Caco-2 (cell line): ENCODE measurements around the gene SOD3. TPM values are rescaled to one million over a fixed set of nuclear protein-coding genes. Genes with fewer than 3 reads are reported as not detected.

ENCODE experiments used
- BruUV-seq: library from RNA; stranded (reverse); fragments of 400-500 nt; replicated peaks from 2 replicates; lab custom pipeline; 2021; lab: Mats Ljungman, UMichigan
- CTCF ChIA-PET: fragments of 300-600 bp; sonication (Branson Sonifier 250); formaldehyde crosslinking; loops from one replicate; lab custom pipeline; 2022; ENCODE audit warnings: antibody characterized with exemption; lab: Charles Lee
- POLR2A ChIA-PET: fragments of 300-600 bp; sonication (Branson Sonifier 250); formaldehyde crosslinking; loops from one replicate; lab custom pipeline; 2022; ENCODE audit warnings: antibody characterized with exemption; lab: Charles Lee
- DNase-seq, 2 experiments: peaks; one replicate each; pipeline versions ENCODE4 v3.0.0 to v3.0.0-alpha.2; 2020 to 2022
- H3K27me3 ChIP-seq: replicated peaks from 2 replicates; pipeline ENCODE4 v1.6.0; 2011; ENCODE audit warnings: low read length; ENCODE audit not compliant: control insufficient read depth, insufficient read depth
- H3K36me3 ChIP-seq: 2 replicates; pipeline ENCODE4 v1.5.1; 2011; ENCODE audit warnings: low read length; ENCODE audit not compliant: control insufficient read depth, insufficient read depth
- H3K4me1 ChIP-seq: fragments of 250-450 bp; sonication (Bioruptor Pico); 2 replicates; pipeline ENCODE4 v1.5.1; 2020; ENCODE audit warnings: mild to moderate bottlenecking
- H3K4me3 ChIP-seq: 2 replicates; pipeline ENCODE4 v1.5.1; 2011; ENCODE audit warnings: low read depth, mild to moderate bottlenecking, control low read depth, low read length
- H3K9me3 ChIP-seq: fragments of 250-450 bp; sonication (Bioruptor Pico); 2 replicates; pipeline ENCODE4 v1.5.1; 2020; ENCODE audit warnings: mild to moderate bottlenecking, moderate library complexity
- H3K27ac Mint-ChIP-seq: one replicate; pipeline ENCODE4 v1.8.0; 2022; ENCODE audit warnings: mixed read lengths; ENCODE audit not compliant: unreplicated experiment
- H3K27me3 Mint-ChIP-seq: one replicate; pipeline ENCODE4 v1.8.0; 2022; ENCODE audit warnings: mixed read lengths; ENCODE audit not compliant: insufficient read depth, unreplicated experiment
- H3K36me3 Mint-ChIP-seq: one replicate; pipeline ENCODE4 v1.8.0; 2022; ENCODE audit warnings: mild to moderate bottlenecking, mixed read lengths; ENCODE audit not compliant: insufficient read depth, unreplicated experiment
- H3K4me1 Mint-ChIP-seq: one replicate; pipeline ENCODE4 v1.8.0; 2022; ENCODE audit warnings: low read depth, mixed read lengths; ENCODE audit not compliant: unreplicated experiment
- H3K4me3 Mint-ChIP-seq: one replicate; pipeline ENCODE4 v1.8.0; 2022; ENCODE audit warnings: mild to moderate bottlenecking, moderate library complexity, mixed read lengths; ENCODE audit not compliant: unreplicated experiment
- H3K9me3 Mint-ChIP-seq: one replicate; pipeline ENCODE4 v1.8.0; 2022; ENCODE audit warnings: mixed read lengths; ENCODE audit not compliant: unreplicated experiment
- CTCF ChIP-seq, 2 experiments: fragments of 200-600 bp in 1 of 2; IDR thresholded peaks; 1 replicate in 1 of 2; 2 replicates in 1 of 2; pipeline versions ENCODE4 v1.5.1 to v1.8.0; 2011 to 2022; ENCODE audit warnings: antibody characterized with exemption in 1 of 2, control low read depth in 1 of 2, inconsistent platforms in 1 of 2, low read depth in 1 of 2, low read length in 1 of 2, mild to moderate bottlenecking in 1 of 2, moderate library complexity in 1 of 2; ENCODE audit not compliant: insufficient read depth in 1 of 2, severe bottlenecking in 1 of 2, unreplicated experiment in 1 of 2
- intact Hi-C: fragments of 100-400 bp; cut with micrococcal nuclease; formaldehyde crosslinking; loops from one replicate; pipeline ENCODE4 v1.10.0; 2022; ENCODE audit not compliant: unreplicated experiment
- total RNA-seq: library from RNA; stranded (reverse); gene quantifications from 2 replicates; pipeline ENCODE4 v1.2.3, GENCODE V29; 2022

Gene SOD3
- total RNA-seq, 1 experiment from 2014 or later: 6.6 TPM

GRCh38 chr4:24796620-24797019 lies 1.2 kb downstream of the SOD3 start:
- Mint-ChIP-seq H3K9me3 (no peaks in the 10 kb centered on the region), H3K4me1 (peaks cover 14% of the 10 kb centered on the region), H3K27ac (no peak overlapping the region), H3K27me3 (no peaks in the 10 kb centered on the region), H3K4me3 (no peak overlapping the region), H3K36me3 (no peaks in the 10 kb centered on the region)
- POLR2A ChIA-PET: no interaction called here
- H3K4me1 ChIP-seq: peaks cover 18% of the 10 kb centered on the region
- intact Hi-C loops: loop anchor here (10.0 kb wide), 1 partner anchor 212 kb away; the partner anchor contains the start of gene DHX15
- DNase-seq: no peak
- no peaks in the 10 kb centered on the region for H3K36me3 ChIP-seq
- no peak overlapping the region for H3K4me3 ChIP-seq
- no peaks in the 10 kb centered on the region for H3K9me3 ChIP-seq
- BruUV-seq: no TSS peak
- TF ChIP-seq CTCF (IDR thresholded peaks at IDR 0.05; ENCODE audit: insufficient read depth in 1 of 2, low read depth in 1 of 2, low read length in 1 of 2, severe bottlenecking in 1 of 2, unreplicated experiment in 1 of 2): no peak
- no peaks in the 10 kb centered on the region for H3K27me3 ChIP-seq
- CTCF ChIA-PET: no interaction called here

- BruUV-seq: no TSS peak
- no peaks in the 10 kb centered on the region for H3K9me3 ChIP-seq
- H3K9me3 Mint-ChIP-seq: no peaks in the 10 kb centered on the region
- H3K27me3 ChIP-seq: no peaks in the 10 kb centered on the region
- TF ChIP-seq CTCF (IDR thresholded peaks at IDR 0.05; ENCODE audit: insufficient read depth in 1 of 2, low read depth in 1 of 2, low read length in 1 of 2, severe bottlenecking in 1 of 2, unreplicated experiment in 1 of 2): no peak
- H3K4me1 ChIP-seq: peaks cover 6% of the 10 kb centered on the region; the same call in 1 of the 2 replicates
- DNase-seq: no peak
- H3K27ac Mint-ChIP-seq: no peak overlapping the region
- no peak overlapping the region for H3K4me3 Mint-ChIP-seq
- no peaks in the 10 kb centered on the region for H3K36me3 ChIP-seq
- CTCF ChIA-PET: no interaction called here
- no peak overlapping the region for H3K4me3 ChIP-seq
- POLR2A ChIA-PET: no interaction called here
- H3K27me3 Mint-ChIP-seq: no peaks in the 10 kb centered on the region
- H3K36me3 Mint-ChIP-seq: no peaks in the 10 kb centered on the region
- H3K4me1 Mint-ChIP-seq: peaks cover 14% of the 10 kb centered on the region
- intact Hi-C loops: loop anchor here (10.0 kb wide), 1 partner anchor 213 kb away; the partner anchor contains the start of gene DHX15
These were observed 2.8 kb downstream of the SOD3 start for GRCh38 chr4:24798036-24798610.

GRCh38 chr4:24799196-24799543 lies 3.8 kb downstream of the SOD3 start:
- Histone ChIP-seq H3K36me3 (no peaks in the 10 kb centered on the region), H3K27me3 (no peaks in the 10 kb centered on the region), H3K4me3 (no peak overlapping the region), H3K9me3 (no peaks in the 10 kb centered on the region), H3K4me1 (peaks cover 6% of the 10 kb centered on the region; the same call in 1 of the 2 replicates)
- no TSS peak for BruUV-seq
- Mint-ChIP-seq H3K4me1 (peaks cover 6% of the 10 kb centered on the region), H3K9me3 (no peaks in the 10 kb centered on the region), H3K4me3 (no peak overlapping the region), H3K27ac (no peak overlapping the region), H3K36me3 (no peaks in the 10 kb centered on the region), H3K27me3 (no peaks in the 10 kb centered on the region)
- intact Hi-C loops: loop anchor here (10.0 kb wide), 1 partner anchor 214 kb away; the partner anchor contains the start of gene DHX15
- CTCF ChIA-PET: no interaction called here
- no peak for DNase-seq
- POLR2A ChIA-PET: no interaction called here
- TF ChIP-seq CTCF (IDR thresholded peaks at IDR 0.05; ENCODE audit: insufficient read depth in 1 of 2, low read depth in 1 of 2, low read length in 1 of 2, severe bottlenecking in 1 of 2, unreplicated experiment in 1 of 2): no peak
